ENCODE results near the gene GFM1. TPM values are rescaled to one million over a fixed set of nuclear protein-coding genes. Genes with fewer than 3 reads are reported as not detected.

GFM1 gene
- total RNA-seq, 2 experiments from 2014 or later = 36.5 to 53.7 TPM

DNA sequence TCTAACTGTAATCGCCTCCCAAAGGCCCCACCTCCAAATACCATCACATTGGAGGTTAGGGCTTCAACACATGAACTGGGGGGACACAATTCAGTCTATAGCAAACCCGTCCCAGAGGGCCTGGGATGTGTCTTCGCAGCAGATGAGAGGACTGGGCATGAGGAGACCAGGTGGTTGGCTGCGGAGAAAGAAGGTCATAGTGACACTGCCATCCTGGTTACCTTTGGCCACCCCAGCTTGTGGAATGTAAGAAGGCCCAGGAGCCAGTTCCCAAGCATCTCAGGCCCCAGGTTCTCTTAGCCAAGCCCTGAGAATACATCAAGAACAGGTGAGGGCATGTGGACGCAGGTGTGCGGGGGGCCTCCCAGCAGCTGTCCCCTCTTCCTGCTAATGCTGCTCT lies 94.3 kb downstream of the GFM1 start:
- CTCF ChIA-PET (ENCODE audit: unreplicated experiment) = no interaction called here

DNA sequence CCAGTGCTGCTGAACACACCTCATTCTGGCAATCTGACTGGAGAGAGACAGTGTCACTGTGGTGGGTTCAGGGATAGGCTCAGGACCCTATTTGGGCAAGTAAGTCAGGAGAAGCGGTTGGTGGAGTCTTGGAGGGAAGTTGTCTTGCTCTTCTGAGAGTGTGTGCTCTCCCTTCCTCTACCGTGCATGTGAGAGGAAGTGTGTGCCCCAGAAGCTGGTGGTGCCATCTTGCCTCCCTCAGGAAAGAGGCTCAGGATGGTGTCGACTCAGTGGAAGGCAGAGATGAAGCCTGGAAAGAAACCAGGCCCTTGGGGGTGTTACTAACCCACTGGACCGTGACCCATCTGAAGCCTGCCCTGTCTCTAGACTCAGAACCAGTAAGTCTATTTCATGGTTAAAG lies 94.8 kb downstream of the GFM1 start:
- POLR2A ChIA-PET = no interaction called here
- H3K79me2 ChIP-seq (ENCODE audit: insufficient read depth, low read depth, low read length) = no peaks in the 10 kb centered on the region
- H3K4me3 ChIP-seq (ENCODE audit: low read depth, low read length, poor library complexity, severe bottlenecking) = no peak overlapping the region
- intact Hi-C loops (cut with micrococcal nuclease; ENCODE audit: unreplicated experiment) = no loop called here
- peaks cover 10% of the 10 kb centered on the region for H3K4me1 ChIP-seq (ENCODE audit: insufficient read depth, low read length, poor library complexity, severe bottlenecking)
- no peaks in the 10 kb centered on the region for H3K9me2 ChIP-seq (ENCODE audit: insufficient read depth, low read length)
- 0 out of 2 replicates have a peak, but pooled peaks cover 3% of the 10 kb centered on the region for H3K36me3 ChIP-seq (ENCODE audit: insufficient read depth, low read length)
- H3K27ac ChIP-seq (ENCODE audit: low read depth, low read length, poor library complexity, severe bottlenecking) = no peak overlapping the region
- peaks cover 10% of the 10 kb centered on the region for H3K9me3 ChIP-seq (ENCODE audit: low read length)
- TF ChIP-seq, protein P1, sequence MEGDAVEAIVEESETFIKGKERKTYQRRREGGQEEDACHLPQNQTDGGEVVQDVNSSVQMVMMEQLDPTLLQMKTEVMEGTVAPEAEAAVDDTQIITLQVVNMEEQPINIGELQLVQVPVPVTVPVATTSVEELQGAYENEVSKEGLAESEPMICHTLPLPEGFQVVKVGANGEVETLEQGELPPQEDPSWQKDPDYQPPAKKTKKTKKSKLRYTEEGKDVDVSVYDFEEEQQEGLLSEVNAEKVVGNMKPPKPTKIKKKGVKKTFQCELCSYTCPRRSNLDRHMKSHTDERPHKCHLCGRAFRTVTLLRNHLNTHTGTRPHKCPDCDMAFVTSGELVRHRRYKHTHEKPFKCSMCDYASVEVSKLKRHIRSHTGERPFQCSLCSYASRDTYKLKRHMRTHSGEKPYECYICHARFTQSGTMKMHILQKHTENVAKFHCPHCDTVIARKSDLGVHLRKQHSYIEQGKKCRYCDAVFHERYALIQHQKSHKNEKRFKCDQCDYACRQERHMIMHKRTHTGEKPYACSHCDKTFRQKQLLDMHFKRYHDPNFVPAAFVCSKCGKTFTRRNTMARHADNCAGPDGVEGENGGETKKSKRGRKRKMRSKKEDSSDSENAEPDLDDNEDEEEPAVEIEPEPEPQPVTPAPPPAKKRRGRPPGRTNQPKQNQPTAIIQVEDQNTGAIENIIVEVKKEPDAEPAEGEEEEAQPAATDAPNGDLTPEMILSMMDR (conservative IDR thresholded peaks at IDR 0.05; ENCODE audit: low read length) = no peak
- TF ChIP-seq EZH2phosphoT487 (IDR thresholded peaks at IDR 0.05; ENCODE audit: borderline replicate concordance, low read depth, low read length) = no peak
- H2AFZ ChIP-seq (ENCODE audit: low read length) = no peak overlapping the region
- DNase-seq (ENCODE audit: low spot score) = no peak
- CTCF ChIA-PET (ENCODE audit: unreplicated experiment) = no interaction called here
- BruUV-seq (replicated peaks) = no TSS peak
- no peaks in the 10 kb centered on the region for H4K20me1 ChIP-seq (ENCODE audit: insufficient read depth, low read length)
- H3K4me2 ChIP-seq (ENCODE audit: low read length) = no peak overlapping the region

More for the DNA sequence above, 94.3 kb downstream of the GFM1 start:
- H2AFZ ChIP-seq (ENCODE audit: low read length) = no peak overlapping the region
- peaks cover 10% of the 10 kb centered on the region for H3K9me3 ChIP-seq (ENCODE audit: low read length)
- DNase-seq (ENCODE audit: low spot score) = no peak
- peaks cover 10% of the 10 kb centered on the region for H3K4me1 ChIP-seq (ENCODE audit: insufficient read depth, low read length, poor library complexity, severe bottlenecking)
- no peaks in the 10 kb centered on the region for H3K79me2 ChIP-seq (ENCODE audit: insufficient read depth, low read depth, low read length)
- intact Hi-C loops (cut with micrococcal nuclease; ENCODE audit: unreplicated experiment) = no loop called here
- H3K27ac ChIP-seq (ENCODE audit: low read depth, low read length, poor library complexity, severe bottlenecking) = no peak overlapping the region
- no peak overlapping the region for H3K4me2 ChIP-seq (ENCODE audit: low read length)
- H3K4me3 ChIP-seq (ENCODE audit: low read depth, low read length, poor library complexity, severe bottlenecking) = no peak overlapping the region
- no TSS peak for BruUV-seq (replicated peaks)
- no peaks in the 10 kb centered on the region for H3K9me2 ChIP-seq (ENCODE audit: insufficient read depth, low read length)
- 0 out of 2 replicates have a peak, but pooled peaks cover 3% of the 10 kb centered on the region for H3K36me3 ChIP-seq (ENCODE audit: insufficient read depth, low read length)
- POLR2A ChIA-PET = no interaction called here
- H4K20me1 ChIP-seq (ENCODE audit: insufficient read depth, low read length) = no peaks in the 10 kb centered on the region
- TF ChIP-seq EZH2phosphoT487 (IDR thresholded peaks at IDR 0.05; ENCODE audit: borderline replicate concordance, low read depth, low read length) = no peak
- TF ChIP-seq, protein P1 (conservative IDR thresholded peaks at IDR 0.05; ENCODE audit: low read length) = no peak

DNA sequence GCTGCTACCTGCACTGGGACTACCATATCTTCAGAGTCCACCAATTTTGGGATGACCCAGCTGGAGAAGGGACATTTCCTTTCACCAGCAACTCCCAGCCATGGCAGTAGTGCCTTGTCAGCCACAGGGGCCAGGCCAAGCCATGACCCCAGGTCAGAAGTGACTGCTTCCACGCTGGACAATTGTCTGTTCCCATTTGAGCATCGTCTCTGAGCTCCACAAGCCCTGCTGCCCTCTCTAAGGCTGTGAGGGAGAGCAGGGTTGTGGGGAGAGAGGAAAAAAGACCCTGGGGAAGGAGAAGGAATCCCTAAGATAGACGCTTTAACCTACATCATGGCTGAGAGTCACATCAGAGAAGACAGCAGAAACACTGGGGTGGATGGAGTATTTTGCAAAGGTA lies 95.3 kb downstream of the GFM1 start:
- Histone ChIP-seq H3K4me2 (ENCODE audit: low read length) (no peak overlapping the region), H3K4me1 (ENCODE audit: insufficient read depth, low read length, poor library complexity, severe bottlenecking) (peaks cover 10% of the 10 kb centered on the region), H3K27ac (ENCODE audit: low read depth, low read length, poor library complexity, severe bottlenecking) (no peak overlapping the region), H3K79me2 (ENCODE audit: insufficient read depth, low read depth, low read length) (no peaks in the 10 kb centered on the region), H2AFZ (ENCODE audit: low read length) (no peak overlapping the region), H3K4me3 (ENCODE audit: low read depth, low read length, poor library complexity, severe bottlenecking) (no peak overlapping the region), H3K9me3 (ENCODE audit: low read length) (peaks cover 10% of the 10 kb centered on the region), H4K20me1 (ENCODE audit: insufficient read depth, low read length) (no peaks in the 10 kb centered on the region), H3K9me2 (ENCODE audit: insufficient read depth, low read length) (no peaks in the 10 kb centered on the region), H3K36me3 (ENCODE audit: insufficient read depth, low read length) (0 out of 2 replicates have a peak, but pooled peaks cover 3% of the 10 kb centered on the region)
- no TSS peak for BruUV-seq (replicated peaks)
- no peak for DNase-seq (ENCODE audit: low spot score)
- no peak for TF ChIP-seq EZH2phosphoT487 (IDR thresholded peaks at IDR 0.05; ENCODE audit: borderline replicate concordance, low read depth, low read length)
- intact Hi-C loops (cut with micrococcal nuclease; ENCODE audit: unreplicated experiment) = no loop called here
- POLR2A ChIA-PET = no interaction called here
- CTCF ChIA-PET (ENCODE audit: unreplicated experiment) = no interaction called here

Small RNA genes within 50 kb of the gene (small RNA-seq; reads per million reads assigned to genes)
- not detected for gene AC025033.1
- gene AC080013.6 = not detected

Other genes starting within 250 kb of the GFM1 start
- gene MLF1, start 73.3 kb upstream of the GFM1 start, total RNA-seq (2014; rRNA removed; shearing (Covaris generic)) = not detected in 2 replicates
- gene MLF1, start 73.3 kb upstream of the GFM1 start, total RNA-seq (2022) = not detected in 2 replicates
- 9.0 and 10.9 TPM in 2 replicates for gene LXN, start 28.1 kb downstream of the GFM1 start, total RNA-seq (2014; rRNA removed; shearing (Covaris generic))
- gene LXN, start 28.1 kb downstream of the GFM1 start, total RNA-seq (2022) = 4.8 and 5.5 TPM in 2 replicates
- not detected in 2 replicates for gene RARRES1, start 87.9 kb downstream of the GFM1 start, total RNA-seq (2014; rRNA removed; shearing (Covaris generic))
- not detected in 2 replicates for gene RARRES1, start 87.9 kb downstream of the GFM1 start, total RNA-seq (2022)
- gene MFSD1, start 157.5 kb downstream of the GFM1 start, total RNA-seq (2014; rRNA removed; shearing (Covaris generic)) = 19.8 and 26.0 TPM in 2 replicates
- 22.7 and 27.3 TPM in 2 replicates for gene MFSD1, start 157.5 kb downstream of the GFM1 start, total RNA-seq (2022)

Data from OCI-LY7 (cell line).